T-helper 2 cell treated with Interferon-gamma antibody and Interleukin-4, amounts not matched to agents 100 ng/mL and 5 ng/mL, for 36 hours (primary cell): Measurements from ENCODE around the gene IRS1. TPM values are rescaled to one million over a fixed set of nuclear protein-coding genes. Genes with fewer than 3 reads are reported as not detected.

Source experiments
- intact Hi-C: fragments of 100-400 bp; cut with micrococcal nuclease; formaldehyde crosslinking; loops from one replicate; pipeline ENCODE4 v1.15.1; 2023
- total RNA-seq: library from RNA; stranded (reverse); gene quantifications from 2 replicates; pipeline ENCODE4 v1.2.3, GENCODE V29; 2022

The IRS1 gene
- total RNA-seq, 1 donor from 2014 or later: 1.8 TPM

DNA sequence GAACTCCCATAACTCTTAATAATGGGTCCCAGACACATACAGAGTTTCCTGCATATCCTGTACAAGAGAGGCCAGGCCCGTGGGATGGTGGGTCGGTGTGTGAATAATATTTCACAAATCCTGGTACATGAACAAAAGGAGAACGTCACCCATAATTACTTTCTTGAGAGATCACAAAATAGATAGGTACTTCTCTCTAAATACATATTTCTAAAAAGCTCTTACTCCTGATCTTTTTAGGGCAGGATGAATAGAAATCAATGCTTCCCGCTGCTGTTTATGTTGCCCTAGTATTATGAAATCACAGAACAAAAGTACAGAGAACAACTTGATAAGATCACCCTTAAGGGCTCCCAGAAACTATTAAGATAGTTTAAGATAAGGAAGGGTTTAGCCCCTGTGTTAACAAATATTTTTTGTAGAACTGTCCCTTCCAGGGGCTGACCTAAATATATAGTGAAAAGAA, 5.4 kb downstream of the IRS1 start:
- intact Hi-C loops: loop anchor here (10.0 kb wide), 1 partner anchor 1749 kb away; the partner anchor contains the start of gene DOCK10

DNA sequence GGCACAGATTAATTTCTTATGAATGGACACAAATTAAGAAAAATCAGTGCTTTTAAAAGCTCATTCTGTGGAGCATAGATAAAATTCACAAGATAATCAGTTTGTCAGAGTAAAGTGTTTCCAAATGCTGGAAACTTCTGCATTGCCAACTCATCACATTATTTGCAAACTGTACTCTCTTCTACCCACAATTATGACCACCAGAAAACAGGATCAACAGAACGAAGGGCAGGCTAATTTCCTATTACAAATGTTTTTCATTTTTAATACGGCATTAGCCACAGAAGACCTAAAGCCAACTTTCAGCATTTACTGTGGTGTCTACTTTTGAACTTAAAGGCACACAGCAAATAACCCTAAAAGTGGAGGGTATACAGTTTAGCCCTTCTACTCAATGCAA, 6.0 kb downstream of the IRS1 start:
- intact Hi-C loops: loop anchor here (10.0 kb wide), 1 partner anchor 1749 kb away; the partner anchor contains the start of gene DOCK10

DNA sequence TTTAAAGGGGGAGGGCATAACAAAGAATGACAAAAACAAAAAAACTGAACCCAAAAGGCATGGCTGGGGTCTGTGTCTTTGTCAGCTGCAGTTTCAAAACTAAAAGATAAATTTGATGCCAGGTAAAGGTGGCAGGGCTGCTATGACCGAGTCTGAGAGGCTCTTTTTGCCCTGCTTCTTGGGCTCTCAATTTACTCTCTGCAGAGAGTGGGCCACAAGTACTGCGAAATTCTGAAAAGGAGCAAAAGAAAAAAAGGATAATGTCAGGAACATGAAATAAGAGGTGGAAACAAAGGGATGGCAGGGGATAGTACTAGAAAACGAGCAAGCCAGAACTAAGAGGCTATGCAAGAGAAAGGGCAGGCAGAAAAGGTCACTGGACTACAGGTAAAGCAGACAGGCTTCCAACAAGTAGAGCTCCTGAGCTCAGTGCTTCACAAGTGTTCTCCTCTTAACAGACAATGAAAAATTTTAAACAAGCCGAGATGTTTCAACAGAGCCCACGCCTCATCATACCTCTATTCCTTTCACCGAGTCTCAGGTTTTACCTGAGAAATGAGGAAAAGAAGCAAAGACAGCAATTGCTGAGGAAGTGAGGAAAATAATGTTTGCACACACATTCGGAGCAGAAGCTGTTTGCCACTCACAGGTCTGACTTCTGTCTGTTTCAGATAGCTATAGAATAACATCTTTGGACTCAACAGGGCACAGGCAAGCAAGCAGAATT, 7.3 kb downstream of the IRS1 start:
- intact Hi-C loops: loop anchor here (10.0 kb wide), 1 partner anchor 1748 kb away; the partner anchor contains the start of gene DOCK10

DNA sequence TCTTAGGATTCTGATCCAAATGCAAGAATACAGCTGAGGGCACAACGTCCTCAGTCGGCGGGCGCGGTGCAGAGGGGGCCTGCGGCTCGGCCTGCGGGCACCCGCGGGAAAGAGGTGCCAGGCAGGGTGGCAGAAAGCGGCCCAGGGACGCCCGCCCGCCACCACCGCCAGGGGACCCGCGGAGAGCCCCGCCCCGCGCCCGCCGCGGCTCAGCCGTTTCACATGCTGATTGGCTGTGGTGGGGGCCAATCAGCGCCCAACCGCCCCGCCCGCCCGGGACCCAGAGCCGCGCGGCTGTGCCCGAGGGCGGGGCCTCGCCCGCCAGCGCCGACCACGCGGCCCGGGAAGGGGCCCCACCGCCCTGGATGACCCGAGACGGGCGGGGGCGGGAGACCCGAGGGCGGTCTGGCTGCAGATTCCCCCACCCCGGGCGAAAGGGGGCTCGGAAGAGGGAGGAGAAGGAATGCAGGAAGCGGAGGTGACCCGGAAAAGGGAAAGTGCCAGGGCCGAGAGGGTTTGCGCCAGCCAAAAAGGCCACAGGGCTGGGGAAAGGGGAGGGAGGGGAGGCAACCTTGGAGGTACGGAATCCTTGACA, 8.0 kb downstream of the IRS1 start:
- intact Hi-C loops: loop anchor here (1.0 to 10.0 kb wide), 5 partner anchors 8 to 1747 kb away; partner anchors contain the start of genes DOCK10, IRS1 and RHBDD1

DNA sequence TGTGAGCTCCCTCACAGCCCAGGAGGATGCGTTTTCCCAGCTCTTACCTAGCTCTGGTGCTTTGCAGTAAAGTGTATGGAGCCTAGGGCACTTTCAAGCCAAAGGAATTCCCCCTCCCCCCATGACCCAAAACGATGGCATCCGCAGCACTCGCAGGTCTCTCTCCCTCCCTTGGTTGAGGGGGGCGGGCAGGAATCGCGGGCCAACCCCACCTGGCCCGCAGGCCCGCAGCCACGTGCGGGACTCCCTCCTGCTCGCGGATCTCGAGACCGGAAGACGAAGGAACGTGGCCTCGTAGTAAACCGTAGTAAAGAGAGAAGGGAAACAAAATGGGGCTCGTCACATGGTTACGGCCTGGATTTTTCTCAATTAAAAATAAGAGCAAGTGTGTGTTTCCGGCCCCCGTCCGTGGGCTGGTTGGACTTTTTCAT, 8.5 kb downstream of the IRS1 start:
- intact Hi-C loops: loop anchor here (1.0 to 10.0 kb wide), 5 partner anchors 8 to 1746 kb away; partner anchors contain the start of genes DOCK10, IRS1 and RHBDD1

DNA sequence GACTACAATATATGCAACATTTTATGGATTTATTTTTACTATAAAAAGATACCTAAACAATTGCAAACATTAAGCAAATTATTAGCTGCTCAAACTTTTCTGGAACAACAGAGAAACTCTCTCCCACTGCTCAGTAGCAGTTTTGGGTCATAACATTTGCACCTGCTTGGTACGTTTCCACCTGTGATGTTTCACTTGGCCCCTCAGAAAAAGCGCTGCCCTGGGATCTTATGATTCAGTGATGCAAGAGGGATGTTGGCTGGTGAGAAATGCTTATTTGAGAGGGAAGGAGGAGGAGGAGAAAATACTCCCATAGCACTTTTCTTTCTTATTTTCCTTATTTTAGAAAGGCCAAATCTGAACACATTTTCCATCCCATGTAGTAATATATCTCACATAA, 9.2 kb downstream of the IRS1 start:
- intact Hi-C loops: loop anchor here (10.0 kb wide), 1 partner anchor 1746 kb away; the partner anchor contains the start of gene DOCK10

DNA sequence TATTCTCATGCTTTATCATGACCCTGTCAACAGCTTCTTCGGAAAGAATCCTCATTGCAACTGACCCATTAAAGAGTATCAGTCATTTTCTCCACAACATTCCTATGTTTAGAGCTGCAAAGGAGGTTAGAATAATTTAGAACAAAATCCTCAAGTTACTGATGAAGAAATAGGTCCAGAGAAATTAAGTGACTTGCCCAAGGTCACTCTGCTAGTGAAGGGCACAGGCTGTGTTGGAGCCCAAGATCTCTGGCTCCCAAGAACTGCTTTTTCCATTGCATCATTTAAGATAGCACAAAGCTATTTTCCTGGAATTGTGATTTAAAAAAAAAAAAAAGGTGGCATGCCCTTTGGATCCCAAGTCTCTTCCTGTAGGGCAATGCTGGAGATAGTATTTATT, 9.6 kb downstream of the IRS1 start:
- intact Hi-C loops: loop anchor here (10.0 kb wide), 1 partner anchor 1745 kb away; the partner anchor contains the start of gene DOCK10

DNA sequence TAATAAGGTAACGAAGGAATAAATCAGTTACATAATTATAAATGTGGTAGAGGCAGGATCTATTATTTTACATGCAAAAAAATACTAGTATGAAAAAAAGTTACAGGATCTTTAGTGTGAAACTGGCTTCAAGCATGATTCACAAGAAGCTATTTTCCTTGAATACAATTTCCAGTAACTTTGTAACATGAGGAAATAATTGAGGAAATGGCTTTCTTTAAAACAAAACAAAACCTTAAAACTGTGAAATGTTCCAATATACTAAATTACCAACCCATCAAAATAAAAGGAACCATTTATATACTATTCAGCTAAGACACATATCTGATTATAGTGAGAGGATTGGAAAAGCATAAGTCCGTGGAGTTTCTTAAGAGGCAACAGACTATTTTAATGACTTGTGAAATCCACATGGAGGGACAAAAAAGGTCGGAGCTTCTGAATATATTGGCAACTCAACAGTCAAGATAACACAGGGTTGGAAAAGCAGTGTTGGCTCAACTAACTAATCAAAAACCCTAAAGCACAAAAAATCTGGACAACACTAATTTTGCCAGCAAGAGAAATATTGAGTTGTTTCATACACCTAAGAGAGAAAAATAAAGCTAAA, 10.6 kb downstream of the IRS1 start:
- intact Hi-C loops: no loop called here

DNA sequence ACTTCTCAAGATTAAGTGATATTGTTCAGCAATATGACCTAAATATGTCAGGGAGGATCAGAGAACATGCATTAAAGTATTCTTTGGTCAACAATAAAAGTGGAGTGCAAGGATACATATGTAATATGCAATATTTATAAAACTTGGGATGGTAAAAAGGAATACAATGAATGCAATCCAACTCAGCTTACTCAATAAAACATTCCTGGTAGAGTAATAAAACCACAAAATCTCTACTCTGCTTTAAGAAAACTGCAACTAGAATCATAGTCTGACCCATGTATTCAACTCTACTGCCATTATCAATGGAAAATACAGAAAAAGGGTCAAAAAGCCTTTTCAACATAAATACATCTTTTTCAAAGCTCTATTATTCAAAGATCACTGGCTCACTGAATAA, 11.6 kb downstream of the IRS1 start:
- intact Hi-C loops: no loop called here

DNA sequence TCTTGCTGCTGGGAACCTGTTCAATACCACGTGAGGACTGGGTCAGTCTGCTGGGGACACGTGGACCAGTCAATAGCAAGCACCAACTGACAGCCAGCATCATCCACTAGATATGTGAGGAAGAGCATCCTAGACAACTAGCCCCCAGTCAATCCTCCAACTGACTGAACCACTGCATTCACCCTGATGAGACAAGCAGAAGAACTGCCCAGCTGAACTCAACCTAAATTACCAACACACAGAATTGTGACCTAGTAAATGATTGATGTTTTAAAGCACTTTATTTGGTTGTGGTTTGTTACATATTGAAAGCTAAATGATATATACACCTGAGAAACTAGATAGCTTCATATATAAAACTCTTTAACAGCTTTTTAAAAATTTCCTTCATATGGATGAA, 15.7 kb downstream of the IRS1 start:
- intact Hi-C loops: no loop called here

DNA sequence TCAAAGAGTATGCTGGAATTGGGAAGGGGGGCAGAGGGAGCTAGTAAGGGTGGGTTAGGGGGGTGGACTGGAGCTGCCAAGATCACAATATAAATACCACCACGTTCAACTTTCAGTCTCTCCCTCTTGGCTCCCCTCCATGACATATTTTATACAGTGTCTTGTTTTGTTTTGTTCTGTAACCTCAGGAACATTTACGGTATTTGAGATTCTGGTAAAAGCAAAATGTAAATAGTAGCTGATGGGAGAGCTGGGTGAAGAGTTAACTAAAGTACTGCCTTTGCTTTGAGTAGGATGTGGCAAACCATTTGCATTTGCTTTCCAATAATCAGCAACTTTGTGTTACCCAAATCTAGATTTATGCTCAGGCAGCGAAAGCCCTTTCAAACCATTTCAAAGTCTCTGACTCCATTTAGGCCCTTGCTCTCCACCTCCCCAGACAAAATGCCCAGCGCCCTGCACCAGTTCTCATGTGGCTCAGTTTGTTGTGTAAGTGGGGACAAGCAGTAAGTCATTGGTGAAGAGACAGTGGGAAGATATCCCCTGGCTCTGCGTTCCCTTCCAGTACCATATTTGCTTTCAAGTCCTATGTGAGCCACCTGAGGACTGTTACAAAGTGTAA, 17.4 kb downstream of the IRS1 start:
- intact Hi-C loops: no loop called here

DNA sequence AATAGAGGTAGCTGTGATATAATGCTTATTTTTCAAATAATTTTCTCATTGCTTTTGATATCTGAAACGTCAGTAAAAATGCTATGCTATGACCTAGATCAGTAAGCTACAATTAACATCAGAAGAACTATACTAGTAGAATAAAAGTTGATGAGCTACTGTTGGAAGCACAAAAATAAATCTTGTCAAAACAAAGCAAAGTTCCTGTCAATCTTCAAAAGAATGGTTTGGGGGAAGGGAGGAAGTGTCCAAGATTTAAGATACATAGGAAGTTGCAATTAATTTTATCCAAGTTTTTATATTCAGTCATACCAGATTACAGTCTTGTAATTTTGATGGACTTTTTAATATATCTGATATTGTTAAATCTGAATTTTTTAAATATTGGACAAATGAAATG, 19.2 kb downstream of the IRS1 start:
- intact Hi-C loops: no loop called here

DNA sequence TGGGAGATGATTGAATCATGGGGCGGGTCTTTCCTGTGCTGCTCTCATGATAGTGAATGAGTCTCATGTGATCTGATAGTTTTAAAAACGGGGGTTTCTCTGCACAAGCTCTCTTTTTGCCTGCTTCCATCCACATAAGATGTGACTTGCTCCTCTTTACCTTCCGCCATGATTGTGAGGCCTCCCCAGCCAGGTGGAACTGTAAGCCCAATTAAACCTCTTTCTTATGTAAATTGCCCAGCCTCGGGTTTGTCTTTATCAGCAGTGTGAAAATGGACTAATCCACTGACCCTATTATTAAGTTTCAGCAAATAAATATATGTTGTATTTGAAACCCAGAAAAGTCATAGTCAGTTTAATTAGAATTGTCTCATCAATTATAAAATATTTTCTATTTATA, 22.0 kb downstream of the IRS1 start:
- intact Hi-C loops: no loop called here

DNA sequence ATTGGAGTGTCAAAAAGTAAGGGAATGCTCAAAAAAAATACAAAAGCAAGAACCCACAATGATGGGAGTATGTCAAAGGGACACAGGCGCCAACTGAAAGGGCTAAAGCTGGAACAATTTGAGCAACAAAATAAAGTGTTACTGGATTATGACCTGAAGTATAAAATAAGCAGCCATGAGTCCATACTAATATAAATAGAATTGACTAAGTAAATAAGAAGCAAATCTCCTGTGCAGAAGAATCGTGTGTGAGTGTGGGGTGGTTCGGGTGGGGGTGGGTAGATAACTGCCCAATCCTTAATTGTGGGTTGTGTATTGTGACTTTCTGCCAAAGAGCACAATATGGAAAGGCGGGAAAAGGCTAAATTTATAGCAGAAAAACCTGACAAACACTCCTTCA, 23.5 kb downstream of the IRS1 start:
- intact Hi-C loops: no loop called here

DNA sequence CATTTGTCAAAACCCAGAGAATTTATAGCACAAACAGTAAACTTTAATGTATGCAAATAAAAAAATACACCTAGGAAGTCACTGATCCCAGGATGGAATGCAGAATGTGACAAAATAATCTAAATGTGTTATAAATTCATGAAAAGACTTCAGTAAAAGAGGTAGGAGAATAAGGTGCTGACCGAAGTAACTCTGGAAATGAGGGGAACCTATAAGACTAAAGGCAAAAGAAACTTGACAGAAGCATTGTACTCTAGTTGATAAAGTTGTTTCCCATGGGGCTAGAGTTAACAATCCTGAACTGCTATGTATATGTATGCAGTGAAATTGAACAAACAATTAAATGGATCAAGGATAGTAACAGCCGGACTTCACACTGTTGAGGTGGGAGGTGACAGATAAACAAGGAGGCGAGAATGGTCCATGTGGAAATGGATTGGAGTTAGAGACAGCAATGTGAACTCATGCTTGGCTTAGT, 24.5 kb downstream of the IRS1 start:
- intact Hi-C loops: no loop called here

DNA sequence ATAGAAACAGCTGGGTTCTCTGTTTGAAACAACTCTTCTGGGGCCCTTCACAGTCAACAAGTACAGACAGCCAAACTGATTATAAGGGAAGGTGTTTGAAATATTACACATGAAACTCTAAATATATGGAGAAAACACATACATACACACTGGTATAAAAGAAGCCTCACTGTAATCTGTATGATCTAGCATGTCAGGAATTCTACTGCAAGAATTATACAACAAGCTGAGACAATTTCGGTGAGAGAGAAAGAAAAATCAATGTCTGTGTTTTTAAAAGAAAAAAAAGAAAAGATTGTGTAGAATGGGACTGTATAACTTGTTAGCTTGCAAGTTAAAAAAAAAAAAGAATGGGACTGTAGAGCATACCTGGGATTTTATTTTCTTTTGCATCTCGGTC, 26.3 kb downstream of the IRS1 start:
- intact Hi-C loops: loop anchor here (5.0 kb wide), 1 partner anchor 121 kb away; no protein-coding TSS in a partner anchor

DNA sequence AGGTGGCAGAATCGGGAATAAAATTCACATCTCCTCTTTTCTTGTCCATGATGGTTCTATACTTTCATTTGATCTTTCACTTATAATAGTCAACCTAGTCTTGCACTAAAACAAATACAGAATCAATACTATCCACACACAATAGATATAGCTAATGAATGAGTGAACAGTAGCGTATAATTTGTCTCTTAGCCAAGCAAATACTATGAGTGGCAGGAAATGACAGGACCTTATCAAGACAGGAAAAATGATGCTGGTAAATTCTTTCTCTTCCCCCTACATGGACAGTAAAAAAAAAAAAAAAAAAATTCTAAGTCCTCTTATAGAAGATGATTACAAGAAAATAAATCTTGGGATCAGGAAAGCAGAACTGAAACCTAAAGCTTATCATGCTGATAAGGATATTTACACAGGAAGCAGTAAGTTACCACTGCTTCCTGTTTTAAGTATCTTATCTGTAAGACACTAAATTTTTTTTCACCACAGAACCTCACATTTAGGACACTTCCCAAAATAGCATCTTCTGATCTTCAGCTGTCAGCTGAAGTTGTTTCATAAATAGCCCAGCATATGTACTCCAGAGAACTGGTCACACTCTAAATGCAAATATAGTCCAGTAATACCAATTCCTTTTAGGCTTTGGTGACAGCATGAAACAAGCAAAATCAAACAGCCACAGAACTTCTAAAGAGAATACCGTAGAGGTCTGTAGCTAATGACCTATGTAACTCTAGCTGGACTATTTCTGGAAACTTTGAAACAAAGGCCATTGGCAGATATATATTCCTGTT, 27.0 kb downstream of the IRS1 start:
- intact Hi-C loops: loop anchor here (1.0 to 5.0 kb wide), 2 partner anchors 19 to 120 kb away; no protein-coding TSS in a partner anchor

DNA sequence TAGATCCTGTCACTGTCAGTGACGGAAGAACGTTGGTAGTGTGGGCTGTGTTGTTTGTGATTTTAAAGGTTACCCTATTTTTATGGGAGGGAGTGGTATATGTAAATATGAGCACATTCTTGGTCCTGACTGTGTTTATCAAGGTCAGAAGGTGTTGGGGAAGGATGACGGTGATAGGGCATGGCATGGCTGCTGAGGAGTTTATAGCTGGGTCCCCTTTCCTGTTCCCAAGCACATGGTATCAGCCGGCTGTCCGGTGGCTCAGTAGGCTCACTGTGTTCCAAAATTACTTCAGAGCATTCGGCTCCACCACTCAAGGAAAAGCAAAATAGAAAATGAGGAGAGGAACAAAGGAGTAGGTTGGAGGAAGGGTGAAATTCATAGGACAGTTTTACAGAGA, 28.6 kb downstream of the IRS1 start:
- intact Hi-C loops: loop anchor here (5.0 kb wide), 1 partner anchor 119 kb away; no protein-coding TSS in a partner anchor

DNA sequence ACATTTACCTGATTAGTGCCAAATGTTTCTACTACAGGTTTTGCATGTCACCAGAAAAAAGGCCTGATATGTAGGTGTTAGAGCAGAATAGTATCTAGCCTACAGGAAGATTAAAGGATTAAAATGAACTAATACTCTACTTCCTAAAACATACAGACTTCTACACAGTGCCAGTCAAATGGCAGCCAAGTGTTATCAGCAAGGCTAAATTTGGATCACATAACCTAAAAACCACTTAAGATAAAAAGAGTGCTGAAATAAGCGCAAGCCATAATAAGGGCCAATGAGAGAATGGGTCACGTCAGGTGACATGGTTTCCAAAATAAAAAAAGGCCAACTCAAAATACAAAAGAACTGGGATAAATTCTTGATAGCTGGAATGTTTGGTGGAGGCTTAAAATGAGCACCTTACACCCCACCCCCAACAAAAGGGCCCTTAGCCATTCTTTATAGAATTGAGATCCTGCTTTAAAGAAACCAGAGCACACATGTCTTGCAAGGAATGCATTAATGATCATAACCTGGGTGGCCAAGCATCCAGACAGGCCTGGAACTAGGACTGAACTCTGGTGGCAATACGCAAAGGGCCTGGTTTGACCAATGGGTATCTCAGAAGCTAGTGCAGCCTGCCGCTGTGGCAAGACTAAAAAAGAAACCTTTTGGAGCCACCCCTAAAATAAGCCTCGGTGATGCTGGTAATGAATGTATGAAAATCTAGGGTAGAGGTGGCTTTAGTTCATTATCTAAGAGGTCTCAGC, 32.4 kb downstream of the IRS1 start:
- intact Hi-C loops: no loop called here
